HG03066 (cell line): Measurements from ENCODE around the gene ROBO1.
"Not testable (repeated sequence)": the region's sequence is repeated elsewhere in the genome, so short reads cannot be mapped to it uniquely, and the experiment has no call there.

Experiments used
- ATAC-seq: cut with Tn5 transposase; IDR thresholded peaks from one replicate; pipeline ENCODE4 v1.9.1; 2021; ENCODE audit warnings: low read depth; ENCODE audit not compliant: unreplicated experiment

The ROBO1 gene

DNA sequence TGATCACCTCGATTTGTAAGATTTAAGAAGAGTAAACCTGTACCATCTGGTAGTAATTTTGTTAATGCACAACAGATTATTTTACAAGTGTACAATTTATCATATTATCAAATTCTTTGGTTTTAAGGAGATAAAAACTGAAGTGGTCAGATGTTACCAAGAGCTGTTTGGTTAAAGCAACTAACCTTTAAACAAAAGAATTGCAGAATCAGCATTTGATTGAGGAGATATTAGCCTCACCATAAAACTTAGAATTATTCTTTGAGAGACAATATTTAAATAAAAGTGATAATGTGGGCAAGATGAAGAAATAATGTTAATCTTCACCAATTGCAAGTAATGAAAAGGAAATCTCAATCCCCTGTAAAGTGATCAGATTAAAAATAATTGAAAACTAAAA is 1034.9 kb downstream of the ROBO1 start:
- no peak for ATAC-seq

DNA sequence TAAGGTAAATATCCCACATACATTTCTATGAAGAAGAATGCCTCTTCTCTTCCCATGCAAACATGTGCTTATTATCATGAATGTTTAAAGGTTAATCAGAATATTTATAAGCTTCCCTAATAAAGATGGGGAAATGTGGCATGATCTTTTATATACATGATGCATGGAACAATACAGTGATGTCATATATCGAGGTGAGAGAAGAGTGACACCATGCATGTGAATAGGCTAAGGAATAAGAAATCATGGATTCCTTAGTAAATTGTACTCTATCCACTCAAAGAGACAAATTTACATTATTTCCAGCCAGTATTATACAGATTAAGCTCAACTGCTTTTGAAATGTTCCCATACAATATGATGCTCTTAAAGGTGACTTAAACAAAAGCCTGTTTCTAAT is 1035.3 kb downstream of the ROBO1 start:
- ATAC-seq: no peak

DNA sequence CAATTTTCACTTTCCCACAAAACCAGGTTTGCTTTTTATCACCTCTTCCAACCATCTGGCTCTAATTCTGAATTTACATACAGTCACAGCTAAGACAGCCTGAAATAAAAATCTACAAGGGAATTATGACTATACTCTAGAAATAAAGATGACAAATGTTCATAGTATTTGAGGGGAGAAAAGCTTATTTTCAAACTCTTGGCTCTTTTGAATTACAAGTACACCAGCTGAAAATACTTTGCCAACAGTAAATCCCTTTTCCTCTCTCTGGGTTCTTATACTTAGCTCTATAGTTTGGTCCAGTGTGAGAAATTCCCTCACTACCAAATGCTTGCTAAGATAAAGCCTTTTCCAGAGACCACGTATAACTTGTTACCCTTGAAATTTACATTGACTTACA is 1037.9 kb downstream of the ROBO1 start:
- no peak for ATAC-seq

DNA sequence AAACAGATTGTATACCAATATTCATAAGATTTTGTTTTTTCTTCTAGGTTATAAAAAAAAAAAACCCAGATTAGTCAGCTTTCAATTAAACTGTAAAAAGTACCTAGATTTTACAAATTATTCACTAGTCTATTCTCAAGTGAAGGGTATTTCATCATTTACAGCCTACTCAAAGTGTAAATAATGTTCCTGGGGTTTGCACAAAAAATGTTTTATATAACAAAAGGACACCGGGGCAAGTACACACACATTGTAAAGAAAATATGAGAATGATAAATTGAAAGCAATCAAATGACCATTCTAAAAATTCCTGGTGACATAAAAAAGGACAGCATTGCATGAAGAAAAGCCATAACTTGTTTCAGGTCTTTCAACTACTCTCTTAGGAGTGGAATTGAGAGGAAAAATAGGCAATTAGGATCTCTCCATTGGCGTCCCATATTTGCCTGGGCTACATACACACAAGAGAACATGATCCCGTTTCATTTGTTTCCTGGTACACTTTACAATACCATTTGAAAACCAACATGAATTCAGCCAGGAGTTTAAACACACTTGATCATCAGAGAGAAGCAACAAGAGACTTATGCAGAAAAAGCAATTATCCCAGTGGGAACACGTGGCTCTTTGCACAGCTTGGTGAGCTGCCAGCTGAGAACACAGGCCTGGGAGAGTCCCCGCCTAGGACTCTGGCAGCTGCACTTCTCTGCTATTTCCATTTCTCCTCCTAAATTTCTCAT is 1039.2 kb downstream of the ROBO1 start:
- ATAC-seq: no peak

DNA sequence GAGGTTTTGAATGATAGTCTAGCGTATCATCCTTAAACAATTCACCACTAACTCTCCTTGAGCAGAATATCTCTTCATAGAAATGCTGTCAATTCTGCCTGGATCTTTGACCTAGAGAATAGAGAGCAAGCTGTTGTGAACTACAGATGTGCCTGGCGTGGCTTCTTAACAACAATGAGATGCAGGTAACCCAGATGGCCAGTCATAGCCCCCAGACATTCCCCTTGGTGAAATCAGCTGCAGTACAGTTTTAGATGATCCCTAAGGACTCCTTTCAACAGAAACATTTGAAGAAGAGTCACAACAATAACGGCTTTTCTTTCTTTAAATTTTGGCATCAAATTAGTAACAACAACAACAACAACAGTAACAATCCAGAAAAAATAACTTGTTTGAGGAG is 1041.3 kb downstream of the ROBO1 start:
- no peak for ATAC-seq

DNA sequence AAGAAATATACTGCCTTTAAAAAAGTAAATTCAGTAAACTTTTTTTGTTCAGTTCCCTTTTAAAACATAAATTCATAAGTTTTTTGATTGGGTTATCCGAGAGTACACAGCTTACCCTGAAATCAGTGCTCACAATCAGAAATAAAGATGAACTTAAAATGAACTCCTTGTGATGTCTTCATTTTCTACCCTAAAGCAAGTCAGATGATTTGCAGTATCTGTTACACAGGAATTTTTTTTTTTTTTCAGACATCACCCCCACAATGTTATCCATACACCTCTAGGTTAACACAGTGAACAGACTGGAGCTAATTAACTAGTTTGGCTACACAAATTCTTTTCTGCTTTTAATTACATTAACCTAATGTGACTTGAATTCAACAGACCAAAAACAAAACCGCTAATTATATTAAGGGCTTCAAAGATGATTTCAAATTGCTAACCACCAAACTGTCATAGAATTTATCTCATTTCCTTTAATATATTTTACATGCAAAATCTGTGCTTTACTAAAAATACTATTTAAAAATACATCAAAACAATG is 1042.0 kb downstream of the ROBO1 start:
- no peak for ATAC-seq

DNA sequence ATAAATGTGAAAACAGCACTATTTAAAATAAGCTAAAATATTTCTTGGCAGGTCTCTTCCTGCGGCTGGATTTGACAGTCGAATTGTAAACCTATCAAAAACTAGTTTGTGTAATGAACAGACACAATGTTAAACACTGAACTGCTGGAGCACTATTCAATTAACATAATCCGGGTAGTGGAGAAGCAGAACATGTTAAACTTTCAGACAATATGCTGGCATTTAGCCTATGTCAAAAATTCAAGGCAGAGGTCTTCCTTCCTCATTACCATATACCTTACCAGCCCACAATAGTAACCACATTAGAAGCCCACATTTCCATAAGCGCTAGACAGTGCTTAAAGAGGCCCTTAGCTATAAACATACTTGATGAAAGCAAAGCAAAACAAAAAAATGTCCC is 1042.9 kb downstream of the ROBO1 start:
- no peak for ATAC-seq

DNA sequence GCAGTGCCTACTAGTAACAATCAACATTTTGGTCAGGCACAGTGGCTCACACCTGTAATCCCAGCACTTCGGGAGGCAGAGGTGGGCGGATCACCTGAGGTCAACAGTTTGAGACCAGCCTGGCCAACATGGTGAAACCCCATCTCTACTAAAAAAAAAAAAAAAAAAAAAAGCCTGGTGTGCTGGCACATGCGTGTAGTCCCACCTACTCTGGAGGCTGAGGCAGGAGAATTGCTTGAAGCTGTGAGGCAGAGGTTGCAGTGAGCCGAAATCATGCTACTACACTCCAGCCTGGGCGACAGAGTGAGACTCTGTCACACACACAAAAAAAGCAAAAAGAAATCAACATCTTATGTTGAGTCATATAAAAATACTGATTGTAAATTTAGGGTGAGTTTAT is 1043.4 kb downstream of the ROBO1 start:
- not testable (repeated sequence) for ATAC-seq

DNA sequence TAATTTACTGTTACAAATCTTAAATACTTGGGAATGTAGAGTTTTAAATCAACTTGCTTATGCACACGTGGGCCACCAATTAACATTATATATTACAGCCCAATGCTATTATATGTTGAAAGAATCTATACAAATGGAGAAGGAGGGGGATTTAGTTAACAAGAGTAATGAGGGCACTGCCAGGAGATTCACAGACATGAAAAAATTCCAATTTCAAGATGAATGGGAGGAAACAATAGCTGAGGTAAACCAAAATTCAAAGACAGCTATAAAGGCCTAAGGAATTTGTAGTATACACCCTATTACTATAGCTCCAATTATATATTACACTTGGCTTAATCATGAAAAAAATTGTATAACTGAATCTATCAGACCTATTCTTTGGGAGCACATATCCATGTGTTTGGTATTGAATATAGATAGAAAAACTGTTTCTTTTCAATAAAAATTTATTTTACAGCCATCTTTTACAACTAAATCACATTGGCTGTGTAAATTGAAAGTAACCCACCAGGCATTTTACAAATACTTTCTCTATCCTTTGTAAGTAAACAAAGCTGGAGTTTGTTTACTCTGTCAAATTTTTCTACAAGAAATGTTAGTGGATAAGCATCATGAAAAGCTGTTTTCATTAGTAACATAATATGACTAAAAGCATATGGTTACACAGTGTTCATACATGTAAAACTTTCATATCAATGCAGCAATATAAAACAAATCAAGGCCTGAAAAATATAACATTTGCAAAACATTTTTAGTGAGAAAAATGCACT is 1045.8 kb downstream of the ROBO1 start:
- ATAC-seq: no peak

DNA sequence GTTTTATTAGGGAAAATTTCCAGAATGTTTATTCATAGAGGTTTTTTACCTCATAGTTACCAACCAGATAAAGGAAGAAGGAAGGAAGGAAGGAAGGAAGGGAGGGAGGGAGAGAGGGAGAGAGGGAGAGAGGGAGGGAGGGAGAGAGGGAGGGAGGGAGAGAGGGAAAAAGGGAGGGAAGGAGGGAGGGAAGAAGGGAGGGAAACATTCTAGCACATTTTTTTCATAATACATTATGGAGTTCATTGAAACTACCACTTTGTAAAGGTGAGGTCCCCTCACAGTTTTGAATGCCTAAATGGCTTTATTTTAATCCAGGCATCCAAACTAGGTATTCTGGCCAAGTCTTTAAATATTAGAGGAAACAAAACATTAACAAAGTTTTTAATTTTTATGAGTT is 1049.1 kb downstream of the ROBO1 start:
- ATAC-seq: no peak

DNA sequence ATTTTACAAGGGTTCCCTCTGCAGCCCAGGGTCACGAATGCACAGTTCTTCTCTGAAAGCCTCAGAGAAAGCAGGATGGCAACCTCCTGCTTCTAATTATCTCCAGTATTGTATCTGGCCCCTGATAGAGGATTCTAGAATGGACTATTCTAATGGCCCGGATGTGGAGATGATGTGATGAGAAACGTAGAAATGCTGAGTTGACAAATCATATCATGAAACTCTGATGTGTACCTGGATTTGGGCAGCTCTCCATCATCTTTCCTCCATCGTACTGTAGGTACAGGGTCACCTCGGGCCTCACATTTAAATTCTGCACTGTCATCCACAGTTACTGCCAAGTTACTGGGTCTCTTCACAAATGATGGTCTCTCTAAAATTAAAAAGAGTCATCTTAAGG is 1050.8 kb downstream of the ROBO1 start:
- no peak for ATAC-seq

DNA sequence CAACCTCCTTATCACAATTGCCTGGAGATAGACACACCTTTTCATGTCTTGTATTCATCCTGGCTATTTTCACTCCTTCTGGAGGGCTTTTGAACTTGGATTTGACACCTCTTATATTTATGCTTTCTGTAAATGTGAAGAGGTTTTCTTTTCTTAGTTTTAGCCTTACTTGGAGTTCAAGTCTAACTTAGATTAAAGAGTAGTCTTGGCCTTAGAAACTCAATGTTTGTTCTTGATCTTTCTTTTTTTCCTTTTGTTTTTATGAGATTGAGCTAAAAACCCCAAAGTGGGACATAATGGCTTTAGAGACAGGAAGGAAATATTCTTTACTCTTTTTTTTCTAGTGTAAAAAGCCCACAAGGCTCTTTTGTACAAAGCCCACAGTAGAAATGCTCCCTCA is 1054.9 kb downstream of the ROBO1 start:
- ATAC-seq: no peak

DNA sequence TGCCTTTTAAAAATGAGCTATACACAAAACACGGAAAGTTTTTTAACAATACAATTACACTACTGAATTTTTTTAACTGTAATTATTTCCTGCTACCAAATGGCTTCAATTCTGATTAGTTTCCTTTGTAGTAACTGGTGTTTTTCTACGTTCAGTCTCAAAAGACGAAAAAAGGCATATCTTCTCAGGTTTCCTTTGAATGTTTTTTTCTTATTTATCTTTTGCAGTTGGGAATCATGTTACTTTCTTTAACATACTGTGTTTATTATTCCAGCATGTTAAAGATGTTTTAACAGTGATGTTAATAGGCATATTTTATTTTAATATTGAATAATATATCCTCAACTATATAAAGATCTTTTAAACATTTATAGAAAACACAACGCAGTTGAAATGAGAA is 1055.5 kb downstream of the ROBO1 start:
- no peak for ATAC-seq

DNA sequence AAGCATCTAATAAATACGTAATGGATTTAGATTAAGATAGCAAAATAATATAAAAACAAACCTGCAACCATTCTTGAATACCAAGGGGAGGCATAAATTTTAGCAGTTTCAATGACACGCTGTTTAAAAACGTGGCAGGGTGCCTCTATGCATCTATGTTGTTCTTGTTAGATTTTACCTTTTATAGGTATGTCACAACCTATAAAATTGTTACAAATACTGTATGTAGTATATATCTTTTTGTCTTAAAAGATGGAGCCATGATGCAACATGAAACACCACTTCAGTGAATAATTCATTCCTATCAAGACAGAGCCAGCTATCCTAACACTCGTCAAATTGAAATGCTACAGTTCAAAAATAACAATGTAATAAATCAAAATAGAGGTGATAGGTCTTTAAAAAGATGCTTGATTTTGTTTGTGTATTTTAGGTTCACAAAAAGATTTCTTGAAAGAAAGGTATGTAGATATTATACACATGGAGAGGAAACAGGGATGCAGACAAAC is 1059.2 kb downstream of the ROBO1 start:
- ATAC-seq: no peak

DNA sequence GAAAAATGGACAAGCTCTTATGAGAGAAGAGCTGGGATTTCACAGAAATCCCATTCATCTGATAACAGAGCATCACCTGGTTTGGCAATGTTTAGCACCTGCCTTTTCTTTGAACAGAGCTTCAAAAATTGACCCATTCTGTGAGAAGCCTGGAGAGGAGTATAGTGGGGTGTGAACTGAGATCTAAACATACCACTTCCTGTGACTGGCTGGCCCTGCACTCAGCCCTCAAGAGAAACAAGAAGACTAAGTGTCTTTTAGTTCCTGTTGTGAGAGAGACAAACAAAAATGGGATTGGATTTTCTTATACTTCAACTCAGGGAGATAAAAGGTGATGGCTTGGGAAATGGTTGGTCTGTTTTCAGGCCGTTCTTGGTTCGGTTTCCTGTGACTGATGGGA is 1060.2 kb downstream of the ROBO1 start:
- ATAC-seq: no peak

DNA sequence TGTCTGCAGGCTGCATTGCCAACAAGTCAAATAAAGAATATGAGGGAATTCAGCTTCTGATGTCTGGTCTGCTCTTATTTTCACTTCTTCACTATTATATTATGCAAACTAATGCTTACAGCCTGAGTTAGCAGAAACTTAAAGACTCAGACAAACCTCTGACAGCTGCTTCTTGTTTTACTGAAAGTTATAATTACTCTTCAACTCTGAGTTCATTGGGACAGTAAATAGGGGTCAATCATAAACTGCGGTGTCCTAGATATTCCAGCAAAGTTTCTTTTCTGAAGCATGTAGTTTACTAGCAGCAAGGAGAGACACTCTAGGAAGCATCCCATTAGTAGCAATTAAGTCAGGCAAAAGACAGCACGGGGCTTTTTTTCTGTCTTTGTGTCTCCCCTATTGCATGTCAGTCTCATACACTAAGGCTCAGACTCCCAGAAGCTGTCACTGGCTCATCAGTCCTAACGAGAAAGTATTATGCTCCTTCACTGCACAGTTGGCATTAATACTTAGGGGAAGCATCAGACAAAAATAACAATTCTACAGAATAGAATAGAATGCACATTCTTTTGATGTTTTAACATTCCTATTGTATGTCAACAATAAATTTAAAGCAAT is 1060.8 kb downstream of the ROBO1 start:
- no peak for ATAC-seq

DNA sequence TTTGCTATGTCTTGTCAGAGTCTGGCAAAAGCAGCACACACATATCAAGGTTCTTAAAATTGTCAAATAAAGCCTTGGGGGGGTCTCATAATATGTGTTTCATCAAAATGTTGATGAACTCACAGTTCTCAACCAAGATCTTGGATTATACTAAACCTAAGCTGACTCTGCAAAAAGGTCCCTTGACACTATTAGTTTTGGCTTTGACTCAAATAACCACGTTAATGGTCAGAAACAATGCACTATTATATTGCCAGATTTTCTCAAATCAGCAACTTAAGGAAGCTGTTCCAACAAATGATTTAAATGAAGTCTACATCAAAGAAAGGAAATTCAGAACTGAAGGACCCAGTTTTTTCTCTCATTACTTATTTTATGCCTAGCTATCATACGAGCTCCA is 1063.9 kb downstream of the ROBO1 start:
- no peak for ATAC-seq

DNA sequence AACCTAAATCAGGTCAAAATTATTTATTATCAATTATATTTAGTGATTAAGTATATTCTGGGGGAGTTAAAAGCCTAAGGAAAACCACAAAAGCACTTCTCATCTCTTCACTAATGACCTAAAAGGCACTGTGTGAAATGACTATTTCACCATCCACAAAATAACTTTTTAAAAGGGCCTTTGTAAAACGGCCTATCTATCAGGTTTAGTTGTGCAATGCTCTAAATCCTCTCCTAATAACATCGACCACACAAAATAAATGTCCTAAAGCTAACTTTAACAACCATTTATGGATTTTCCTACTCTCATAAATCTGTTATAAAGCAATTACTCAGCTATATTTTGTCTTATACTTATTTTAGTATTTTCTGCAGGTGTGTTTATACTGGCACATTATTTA is 1066.3 kb downstream of the ROBO1 start:
- ATAC-seq: no peak

DNA sequence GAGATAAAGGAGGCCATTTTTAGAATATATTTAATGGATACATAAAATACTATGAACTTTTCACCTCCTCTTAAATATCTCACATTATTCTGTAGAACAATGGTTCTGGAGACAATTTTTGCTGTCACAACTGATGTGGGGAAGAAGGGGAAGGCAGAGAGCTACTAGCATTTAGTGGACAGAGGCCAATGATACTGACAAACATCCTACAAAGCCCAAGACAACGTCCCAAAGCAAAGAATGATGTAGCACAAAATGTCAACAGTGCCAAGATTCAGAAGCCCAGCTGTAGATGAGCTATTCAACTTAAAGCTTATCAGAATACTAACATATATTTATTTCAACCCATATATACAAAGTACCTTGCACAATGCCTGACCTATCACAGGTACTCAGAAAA is 1069.4 kb downstream of the ROBO1 start:
- no peak for ATAC-seq

DNA sequence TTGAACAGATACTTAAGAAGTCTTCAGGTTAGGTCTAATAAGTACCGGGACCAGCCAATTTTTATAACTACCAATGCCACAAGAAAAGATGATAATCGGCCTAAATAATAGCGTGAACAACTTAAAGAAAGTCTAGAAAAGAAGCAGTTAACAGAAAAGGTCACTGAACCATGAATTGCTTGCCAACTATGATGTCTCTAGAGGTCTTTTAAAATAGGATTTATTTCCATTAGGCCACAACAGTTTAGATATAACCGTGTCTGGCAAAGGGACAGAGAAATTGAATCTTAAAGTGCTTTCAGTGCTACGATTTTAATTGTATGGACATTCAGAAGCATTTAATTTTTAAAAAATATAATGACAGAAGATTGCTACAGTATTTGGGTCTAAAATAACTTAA is 1070.4 kb downstream of the ROBO1 start:
- no peak for ATAC-seq

DNA sequence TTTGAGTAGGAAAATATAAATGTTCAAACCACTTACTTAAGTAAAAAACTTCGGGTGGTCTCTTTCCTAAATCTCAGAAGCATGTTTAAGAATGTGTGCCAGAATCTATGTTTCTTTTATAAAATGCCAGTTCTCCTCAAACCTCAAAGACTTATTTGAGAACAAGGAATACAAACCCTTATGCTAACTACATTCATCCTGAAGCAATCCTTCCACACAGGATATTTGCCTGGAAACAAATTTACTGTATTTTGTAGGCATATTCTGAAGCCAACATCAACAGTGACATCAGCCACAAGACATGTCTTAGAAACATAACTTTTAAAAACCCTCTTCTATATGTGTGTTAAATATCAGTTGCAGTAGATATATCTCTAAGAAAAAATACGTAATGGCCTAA is 1077.0 kb downstream of the ROBO1 start:
- ATAC-seq: no peak
